Neuronal stem cell (in vitro differentiated cells): Measurements from ENCODE around the gene TPRG1.

Experiments
- DNase-seq: peaks from one replicate; pipeline ENCODE4 v3.0.0-alpha.2; 2013; ENCODE audit warnings: low spot score
- H2AFZ ChIP-seq: one replicate; pipeline ENCODE4 v1.6.1; 2013; ENCODE audit warnings: mild to moderate bottlenecking, low read length, inconsistent platforms
- H2AK5ac ChIP-seq: 2 replicates; pipeline ENCODE4 v1.6.1; 2013; ENCODE audit warnings: low read depth, mild to moderate bottlenecking, inconsistent platforms, low read length, moderate library complexity, mixed read lengths
- H2BK120ac ChIP-seq: 2 replicates; pipeline ENCODE4 v1.6.1; 2013; ENCODE audit warnings: low read depth, mild to moderate bottlenecking, inconsistent platforms, low read length, moderate library complexity, mixed read lengths
- H2BK12ac ChIP-seq: one replicate; pipeline ENCODE4 v1.6.1; 2013; ENCODE audit warnings: low read length, inconsistent platforms
- H2BK15ac ChIP-seq: 2 replicates; pipeline ENCODE4 v1.6.1; 2013; ENCODE audit warnings: mild to moderate bottlenecking, low read length, inconsistent platforms, mixed read lengths
- H2BK5ac ChIP-seq: one replicate; pipeline ENCODE4 v1.6.1; 2013; ENCODE audit warnings: inconsistent platforms, mild to moderate bottlenecking, low read length, moderate library complexity
- H3K14ac ChIP-seq: one replicate; pipeline ENCODE4 v1.6.1; 2013; ENCODE audit warnings: low read length, inconsistent platforms
- H3K18ac ChIP-seq: 2 replicates; pipeline ENCODE4 v1.6.1; 2013; ENCODE audit warnings: low read length, inconsistent platforms
- H3K23ac ChIP-seq: 2 replicates; pipeline ENCODE4 v1.6.1; 2013; ENCODE audit warnings: low read depth, mild to moderate bottlenecking, mixed read lengths, low read length, inconsistent platforms; ENCODE audit not compliant: poor library complexity
- H3K27ac ChIP-seq: replicated peaks from 3 replicates; pipeline ENCODE4 v1.5.1; 2013; ENCODE audit warnings: low read length, inconsistent platforms
- H3K27me3 ChIP-seq, 3 experiments: 2 replicates each; pipeline ENCODE4 v1.6.1; 2013; ENCODE audit warnings: low read length in 3 of 3, mild to moderate bottlenecking in 2 of 3, inconsistent platforms in 1 of 3, low read depth in 1 of 3, mixed read lengths in 1 of 3, moderate library complexity in 1 of 3; ENCODE audit not compliant: control insufficient read depth in 3 of 3, insufficient read depth in 3 of 3
- H3K36me3 ChIP-seq, 2 donors: replicated peaks in 1 of 2; 2 replicates each; pipeline ENCODE4 v1.6.1; 2013; ENCODE audit warnings: low read length in 2 of 2; ENCODE audit not compliant: control insufficient read depth in 2 of 2, insufficient read depth in 2 of 2
- H3K4ac ChIP-seq: 2 replicates; pipeline ENCODE4 v1.6.1; 2013; ENCODE audit warnings: inconsistent platforms, mild to moderate bottlenecking, low read length, moderate library complexity
- H3K4me1 ChIP-seq, 2 donors: 1 replicate in 1 of 2; 2 replicates in 1 of 2; pipeline ENCODE4 v1.6.1; 2013; ENCODE audit warnings: low read length in 2 of 2, low read depth in 1 of 2; ENCODE audit not compliant: control insufficient read depth in 2 of 2, insufficient read depth in 1 of 2
- H3K4me2 ChIP-seq: one replicate; pipeline ENCODE4 v1.6.1; 2013; ENCODE audit warnings: mild to moderate bottlenecking, low read length, inconsistent platforms; ENCODE audit not compliant: insufficient read depth, poor library complexity, severe bottlenecking
- H3K4me3 ChIP-seq, 2 donors: 2 replicates each; pipeline ENCODE4 v1.5.1; 2013; ENCODE audit warnings: low read length in 2 of 2, mild to moderate bottlenecking in 2 of 2, inconsistent platforms in 1 of 2, moderate library complexity in 1 of 2
- H3K79me1 ChIP-seq: one replicate; pipeline ENCODE4 v1.6.1; 2013; ENCODE audit warnings: low read depth, mild to moderate bottlenecking, inconsistent platforms, low read length, moderate library complexity
- H3K9ac ChIP-seq: one replicate; pipeline ENCODE4 v1.6.1; 2013; ENCODE audit warnings: mild to moderate bottlenecking, low read depth, low read length, inconsistent platforms; ENCODE audit not compliant: poor library complexity
- H3K9me3 ChIP-seq, 2 donors: replicated peaks in 1 of 2; 2 replicates each; pipeline versions ENCODE3 to v1.6.1; 2013; ENCODE audit warnings: low read length in 2 of 2, mild to moderate bottlenecking in 2 of 2, inconsistent platforms in 1 of 2, low read depth in 1 of 2, mixed read lengths in 1 of 2, moderate library complexity in 1 of 2; ENCODE audit not compliant: control insufficient read depth in 2 of 2, insufficient read depth in 1 of 2
- H4K8ac ChIP-seq: one replicate; pipeline ENCODE4 v1.6.1; 2013; ENCODE audit warnings: low read depth, mild to moderate bottlenecking, inconsistent platforms, low read length, moderate library complexity
- H4K91ac ChIP-seq: one replicate; pipeline ENCODE4 v1.6.1; 2013; ENCODE audit warnings: low read length, low read depth, mild to moderate bottlenecking, inconsistent platforms; ENCODE audit not compliant: poor library complexity
- WGBS, 2 donors: extraction: QIAGEN DNeasy Blood & Tissue Kit; methylation state at CpG; one replicate each; pipeline ENCODE4 v1.1.7; 2013; ENCODE audit warnings: missing lambda C conversion rate in 2 of 2, mixed read lengths in 1 of 2; ENCODE audit not compliant: insufficient read length in 2 of 2, insufficient replicate concordance in 1 of 2; ENCODE audit errors: extremely low coverage in 2 of 2; 5-methylcytosine and 5-hydroxymethylcytosine counted together

Gene TPRG1

GRCh38 chr3:189138901-189139610 lies 32.7 kb upstream of the TPRG1 start:
- no peak overlapping the region for H3K4me3 ChIP-seq
- H2BK5ac ChIP-seq: no peak overlapping the region
- no peak overlapping the region for H4K91ac ChIP-seq
- H3K14ac ChIP-seq: no peak overlapping the region
- peaks cover 0 to 3% of the 10 kb centered on the region in 2 donors for H3K4me1 ChIP-seq
- no CpG with 5 or more reads among the region's 9 CpGs for WGBS, 2 donors
- no peak overlapping the region for H2AFZ ChIP-seq
- H2BK120ac ChIP-seq: no peak overlapping the region
- no peak overlapping the region for H3K4me2 ChIP-seq
- no peak overlapping the region for H4K8ac ChIP-seq
- H3K27ac ChIP-seq: no peak overlapping the region
- no peak overlapping the region for H2BK12ac ChIP-seq
- H2BK15ac ChIP-seq: no peak overlapping the region
- H3K36me3 ChIP-seq: no peaks in the 10 kb centered on the region
- no peak overlapping the region for H3K9ac ChIP-seq
- H3K23ac ChIP-seq: no peak overlapping the region
- no peaks in the 10 kb centered on the region for H3K27me3 ChIP-seq
- no peak for DNase-seq
- no peak overlapping the region for H3K18ac ChIP-seq
- H3K9me3 ChIP-seq: no peaks in the 10 kb centered on the region
- H3K4ac ChIP-seq: no peak overlapping the region
- H2AK5ac ChIP-seq: no peak overlapping the region
- H3K79me1 ChIP-seq: no peaks in the 10 kb centered on the region

GRCh38 chr3:189139611-189139940 lies 32.2 kb upstream of the TPRG1 start:
- Histone ChIP-seq H3K14ac (no peak overlapping the region), H3K4me1 (peaks cover 0 to 3% of the 10 kb centered on the region in 2 donors), H3K36me3 (no peaks in the 10 kb centered on the region), H3K4me2 (no peak overlapping the region), H4K8ac (no peak overlapping the region), H3K9me3 (no peaks in the 10 kb centered on the region), H3K79me1 (no peaks in the 10 kb centered on the region), H2BK15ac (no peak overlapping the region), H2AK5ac (no peak overlapping the region), H3K27me3 (no peaks in the 10 kb centered on the region), H3K9ac (no peak overlapping the region), H3K18ac (no peak overlapping the region), H4K91ac (no peak overlapping the region), H2BK5ac (no peak overlapping the region), H2BK120ac (no peak overlapping the region), H3K4me3 (no peak overlapping the region), H3K23ac (no peak overlapping the region), H3K4ac (no peak overlapping the region), H2BK12ac (no peak overlapping the region), H3K27ac (no peak overlapping the region), H2AFZ (no peak overlapping the region)
- DNase-seq: no peak
- WGBS, 2 donors: no CpG with 5 or more reads among the region's 6 CpGs

- no peak for DNase-seq
- H2BK120ac ChIP-seq: no peak overlapping the region
- H3K79me1 ChIP-seq: no peaks in the 10 kb centered on the region
- H4K91ac ChIP-seq: no peak overlapping the region
- H2AK5ac ChIP-seq: no peak overlapping the region
- H3K4me3 ChIP-seq: no peak overlapping the region
- no peak overlapping the region for H2BK5ac ChIP-seq
- no peak overlapping the region for H3K27ac ChIP-seq
- H3K4ac ChIP-seq: no peak overlapping the region
- no peak overlapping the region for H2BK12ac ChIP-seq
- H2BK15ac ChIP-seq: no peak overlapping the region
- H2AFZ ChIP-seq: no peak overlapping the region
- no peak overlapping the region for H4K8ac ChIP-seq
- no peaks in the 10 kb centered on the region for H3K27me3 ChIP-seq
- H3K4me2 ChIP-seq: no peak overlapping the region
- no peak overlapping the region for H3K23ac ChIP-seq
- peaks cover 0 to under 1% of the 10 kb centered on the region in 2 donors for H3K4me1 ChIP-seq
- H3K14ac ChIP-seq: no peak overlapping the region
- WGBS, 2 donors: no CpG with 5 or more reads among the region's 1 CpG
- H3K9me3 ChIP-seq: no peaks in the 10 kb centered on the region
- H3K9ac ChIP-seq: no peak overlapping the region
- H3K18ac ChIP-seq: no peak overlapping the region
- no peaks in the 10 kb centered on the region for H3K36me3 ChIP-seq
Observed at GRCh38 chr3:189142527-189142926, 29.2 kb upstream of the TPRG1 start.

GRCh38 chr3:189143321-189143720 lies 28.4 kb upstream of the TPRG1 start:
- H3K36me3 ChIP-seq: no peaks in the 10 kb centered on the region
- peaks cover 0 to 3% of the 10 kb centered on the region in 2 donors for H3K4me1 ChIP-seq
- H3K14ac ChIP-seq: no peak overlapping the region
- no peak overlapping the region for H4K91ac ChIP-seq
- H3K4ac ChIP-seq: no peak overlapping the region
- no peak for DNase-seq
- H3K27ac ChIP-seq: no peak overlapping the region
- H4K8ac ChIP-seq: no peak overlapping the region
- no peak overlapping the region for H2AFZ ChIP-seq
- H2BK15ac ChIP-seq: no peak overlapping the region
- no peak overlapping the region for H2BK120ac ChIP-seq
- no peaks in the 10 kb centered on the region for H3K9me3 ChIP-seq
- no peak overlapping the region for H2BK12ac ChIP-seq
- no peak overlapping the region for H3K4me2 ChIP-seq
- no peaks in the 10 kb centered on the region for H3K27me3 ChIP-seq
- no peak overlapping the region for H3K23ac ChIP-seq
- no peak overlapping the region for H3K4me3 ChIP-seq
- no CpG with 5 or more reads among the region's 1 CpG for WGBS, 2 donors
- no peak overlapping the region for H2BK5ac ChIP-seq
- H3K9ac ChIP-seq: no peak overlapping the region
- no peak overlapping the region for H2AK5ac ChIP-seq
- H3K79me1 ChIP-seq: no peaks in the 10 kb centered on the region
- H3K18ac ChIP-seq: no peak overlapping the region
